ENCODE data around the gene RHBDF2.

The RHBDF2 gene

GRCh38 chr17:76475302-76475701, 25.9 kb downstream of the RHBDF2 start:
- Histone ChIP-seq H3K9ac (ENCODE audit: low read length in 2 of 2) (no peak overlapping the region), H3K4me3 (ENCODE audit: low read length in 2 of 2) (no peak overlapping the region), H3K36me3 (ENCODE audit: control insufficient read depth in 2 of 2, insufficient read depth in 2 of 2, low read length in 2 of 2) (peaks cover 0 to 3% of the 10 kb centered on the region in 2 donors), H3K27ac (ENCODE audit: low read length) (no peak overlapping the region), H3K4me1 (ENCODE audit: control insufficient read depth, insufficient read depth, low read length) (no peaks in the 10 kb centered on the region), H3K27me3 (ENCODE audit: control insufficient read depth in 1 of 2, insufficient read depth in 2 of 2, low read length in 2 of 2) (no peaks in the 10 kb centered on the region), H3K9me3 (ENCODE audit: control insufficient read depth in 2 of 2, low read length in 2 of 2) (no peaks in the 10 kb centered on the region)

DNA sequence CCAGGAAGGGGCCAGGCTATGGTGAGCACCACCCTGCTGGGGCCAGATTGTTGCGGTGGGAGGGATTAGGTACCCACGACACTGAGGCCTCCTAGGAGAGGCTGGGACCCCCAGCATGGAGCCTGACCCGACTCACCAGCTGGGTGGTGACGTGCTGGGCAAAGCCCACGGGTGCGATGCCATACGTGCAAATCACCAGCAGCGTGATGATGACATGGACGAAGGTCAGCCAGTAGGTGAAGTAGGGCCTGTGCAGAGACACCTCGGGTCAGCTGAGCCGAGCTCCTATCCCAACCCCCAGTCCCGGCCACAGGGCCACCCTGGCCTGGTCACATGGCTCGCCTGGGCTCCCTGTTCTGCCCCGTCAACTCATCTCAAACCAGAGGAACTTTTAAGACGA, 26.3 kb downstream of the RHBDF2 start:
- no peak overlapping the region for H3K27ac ChIP-seq (ENCODE audit: low read length)
- peaks cover 0 to 3% of the 10 kb centered on the region in 2 donors for H3K36me3 ChIP-seq (ENCODE audit: control insufficient read depth in 2 of 2, insufficient read depth in 2 of 2, low read length in 2 of 2)
- no peaks in the 10 kb centered on the region for H3K4me1 ChIP-seq (ENCODE audit: control insufficient read depth, insufficient read depth, low read length)
- H3K9me3 ChIP-seq (ENCODE audit: control insufficient read depth in 2 of 2, low read length in 2 of 2): no peaks in the 10 kb centered on the region
- no peaks in the 10 kb centered on the region for H3K27me3 ChIP-seq (ENCODE audit: control insufficient read depth in 1 of 2, insufficient read depth in 2 of 2, low read length in 2 of 2)
- no peak overlapping the region for H3K9ac ChIP-seq (ENCODE audit: low read length in 2 of 2)
- no peak overlapping the region for H3K4me3 ChIP-seq (ENCODE audit: low read length in 2 of 2)

- H3K9ac ChIP-seq (ENCODE audit: low read length in 2 of 2): no peak overlapping the region
- H3K9me3 ChIP-seq (ENCODE audit: control insufficient read depth in 2 of 2, low read length in 2 of 2): no peaks in the 10 kb centered on the region
- no peak overlapping the region for H3K4me3 ChIP-seq (ENCODE audit: low read length in 2 of 2)
- H3K36me3 ChIP-seq (ENCODE audit: control insufficient read depth in 2 of 2, insufficient read depth in 2 of 2, low read length in 2 of 2): peaks cover 0 to 3% of the 10 kb centered on the region in 2 donors
- H3K4me1 ChIP-seq (ENCODE audit: control insufficient read depth, insufficient read depth, low read length): no peaks in the 10 kb centered on the region
- no peaks in the 10 kb centered on the region for H3K27me3 ChIP-seq (ENCODE audit: control insufficient read depth in 1 of 2, insufficient read depth in 2 of 2, low read length in 2 of 2)
- H3K27ac ChIP-seq (ENCODE audit: low read length): no peak overlapping the region
Observed at GRCh38 chr17:76474238-76474637, 27.0 kb downstream of the RHBDF2 start.

GRCh38 chr17:76473541-76473985, 27.7 kb downstream of the RHBDF2 start:
- Histone ChIP-seq H3K36me3 (ENCODE audit: control insufficient read depth in 2 of 2, insufficient read depth in 2 of 2, low read length in 2 of 2) (peaks cover 0 to 3% of the 10 kb centered on the region in 2 donors), H3K4me3 (ENCODE audit: low read length in 2 of 2) (no peak overlapping the region), H3K9me3 (ENCODE audit: control insufficient read depth in 2 of 2, low read length in 2 of 2) (no peaks in the 10 kb centered on the region), H3K27ac (ENCODE audit: low read length) (no peak overlapping the region), H3K9ac (ENCODE audit: low read length in 2 of 2) (no peak overlapping the region), H3K4me1 (ENCODE audit: control insufficient read depth, insufficient read depth, low read length) (no peaks in the 10 kb centered on the region), H3K27me3 (ENCODE audit: control insufficient read depth in 1 of 2, insufficient read depth in 2 of 2, low read length in 2 of 2) (no peaks in the 10 kb centered on the region)

DNA sequence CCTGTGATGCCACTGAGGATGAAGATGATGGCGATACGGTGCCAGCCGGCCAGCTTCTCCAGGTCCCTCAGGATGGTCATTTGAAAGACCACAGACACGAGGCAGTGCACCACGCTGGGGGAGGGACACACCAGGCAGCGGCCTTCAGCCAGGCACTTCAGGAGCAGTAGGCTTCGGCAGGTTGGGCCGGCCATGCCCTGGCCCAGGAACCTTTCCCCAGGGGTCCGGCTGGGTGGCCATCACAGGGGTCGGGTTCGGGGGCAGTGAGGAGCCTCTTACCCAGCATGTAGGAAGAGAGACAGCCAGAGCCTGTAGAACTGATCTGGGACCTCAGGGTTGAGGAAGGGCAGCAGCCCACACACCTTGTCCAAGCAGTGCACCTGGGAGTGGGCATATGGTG, 28.5 kb downstream of the RHBDF2 start:
- Histone ChIP-seq H3K27ac (ENCODE audit: low read length) (no peak overlapping the region), H3K4me3 (ENCODE audit: low read length in 2 of 2) (no peak overlapping the region), H3K27me3 (ENCODE audit: control insufficient read depth in 1 of 2, insufficient read depth in 2 of 2, low read length in 2 of 2) (no peaks in the 10 kb centered on the region), H3K36me3 (ENCODE audit: control insufficient read depth in 2 of 2, insufficient read depth in 2 of 2, low read length in 2 of 2) (peaks cover 0 to 3% of the 10 kb centered on the region in 2 donors), H3K9me3 (ENCODE audit: control insufficient read depth in 2 of 2, low read length in 2 of 2) (no peaks in the 10 kb centered on the region), H3K9ac (ENCODE audit: low read length in 2 of 2) (no peak overlapping the region), H3K4me1 (ENCODE audit: control insufficient read depth, insufficient read depth, low read length) (no peaks in the 10 kb centered on the region)

- Histone ChIP-seq H3K27me3 (ENCODE audit: control insufficient read depth in 1 of 2, insufficient read depth in 2 of 2, low read length in 2 of 2) (no peaks in the 10 kb centered on the region), H3K36me3 (ENCODE audit: control insufficient read depth in 2 of 2, insufficient read depth in 2 of 2, low read length in 2 of 2) (peaks cover 0 to 3% of the 10 kb centered on the region in 2 donors), H3K9me3 (ENCODE audit: control insufficient read depth in 2 of 2, low read length in 2 of 2) (no peaks in the 10 kb centered on the region), H3K27ac (ENCODE audit: low read length) (no peak overlapping the region), H3K4me1 (ENCODE audit: control insufficient read depth, insufficient read depth, low read length) (no peaks in the 10 kb centered on the region), H3K4me3 (ENCODE audit: low read length in 2 of 2) (no peak overlapping the region), H3K9ac (ENCODE audit: low read length in 2 of 2) (no peak overlapping the region)
Observed at GRCh38 chr17:76472258-76472645, 29.0 kb downstream of the RHBDF2 start.

- Histone ChIP-seq H3K4me3 (ENCODE audit: low read length in 2 of 2) (no peak overlapping the region), H3K36me3 (ENCODE audit: control insufficient read depth in 2 of 2, insufficient read depth in 2 of 2, low read length in 2 of 2) (peaks cover 0 to 3% of the 10 kb centered on the region in 2 donors), H3K27me3 (ENCODE audit: control insufficient read depth in 1 of 2, insufficient read depth in 2 of 2, low read length in 2 of 2) (no peaks in the 10 kb centered on the region), H3K27ac (ENCODE audit: low read length) (no peak overlapping the region), H3K4me1 (ENCODE audit: control insufficient read depth, insufficient read depth, low read length) (no peaks in the 10 kb centered on the region), H3K9me3 (ENCODE audit: control insufficient read depth in 2 of 2, low read length in 2 of 2) (no peaks in the 10 kb centered on the region), H3K9ac (ENCODE audit: low read length in 2 of 2) (no peak overlapping the region)
Observed at GRCh38 chr17:76471498-76472257, 29.5 kb downstream of the RHBDF2 start.

DNA sequence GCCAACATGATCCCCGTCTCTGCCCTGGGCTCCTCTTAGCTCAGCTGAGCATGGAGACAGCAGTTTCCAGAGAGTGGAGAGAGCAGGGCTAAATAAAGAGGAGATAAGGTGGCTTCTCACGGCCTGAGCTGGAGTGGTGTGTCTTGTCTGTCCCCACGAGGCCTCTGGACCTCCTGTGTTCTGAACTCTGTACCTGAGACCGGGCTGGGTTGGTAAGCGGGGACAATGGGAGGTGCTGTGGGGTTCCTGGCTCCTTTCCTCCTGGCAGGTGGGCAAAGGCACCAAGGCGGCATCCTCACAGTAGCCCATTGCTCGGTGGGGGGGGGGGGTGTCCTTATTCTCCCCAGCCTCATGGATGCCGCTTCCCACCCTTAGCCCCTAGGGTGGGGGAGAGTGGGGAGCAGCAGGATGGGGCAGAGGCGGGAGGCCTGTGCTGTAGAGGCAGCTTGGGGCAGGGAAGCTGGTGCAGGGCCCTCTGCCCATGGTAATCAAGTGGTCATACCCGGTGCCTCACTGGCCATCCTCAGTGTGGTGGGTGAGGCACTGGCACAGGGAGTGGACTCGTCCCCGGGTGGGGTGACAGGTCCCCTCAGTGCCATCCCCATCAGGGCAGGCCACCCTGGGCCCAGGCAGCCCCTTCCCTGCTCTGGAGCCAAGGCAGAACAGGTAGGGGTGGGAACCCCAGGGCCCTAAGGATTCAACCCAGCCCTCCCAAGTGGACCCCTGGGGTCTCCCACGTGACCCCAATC, 31.1 kb downstream of the RHBDF2 start:
- no peak overlapping the region for H3K27ac ChIP-seq (ENCODE audit: low read length)
- H3K27me3 ChIP-seq (ENCODE audit: control insufficient read depth in 1 of 2, insufficient read depth in 2 of 2, low read length in 2 of 2): no peaks in the 10 kb centered on the region
- H3K9ac ChIP-seq (ENCODE audit: low read length in 2 of 2): no peak overlapping the region
- no peak overlapping the region for H3K4me3 ChIP-seq (ENCODE audit: low read length in 2 of 2)
- H3K9me3 ChIP-seq (ENCODE audit: control insufficient read depth in 2 of 2, low read length in 2 of 2): no peaks in the 10 kb centered on the region
- H3K4me1 ChIP-seq (ENCODE audit: control insufficient read depth, insufficient read depth, low read length): no peaks in the 10 kb centered on the region
- H3K36me3 ChIP-seq (ENCODE audit: control insufficient read depth in 2 of 2, insufficient read depth in 2 of 2, low read length in 2 of 2): peaks cover 0 to 3% of the 10 kb centered on the region in 2 donors

- Histone ChIP-seq H3K4me1 (ENCODE audit: control insufficient read depth, insufficient read depth, low read length) (no peaks in the 10 kb centered on the region), H3K36me3 (ENCODE audit: control insufficient read depth in 2 of 2, insufficient read depth in 2 of 2, low read length in 2 of 2) (peaks cover 0 to 3% of the 10 kb centered on the region in 2 donors), H3K9ac (ENCODE audit: low read length in 2 of 2) (no peak overlapping the region)
Observed at GRCh38 chr17:76469076-76469990, 31.9 kb downstream of the RHBDF2 start.

DNA sequence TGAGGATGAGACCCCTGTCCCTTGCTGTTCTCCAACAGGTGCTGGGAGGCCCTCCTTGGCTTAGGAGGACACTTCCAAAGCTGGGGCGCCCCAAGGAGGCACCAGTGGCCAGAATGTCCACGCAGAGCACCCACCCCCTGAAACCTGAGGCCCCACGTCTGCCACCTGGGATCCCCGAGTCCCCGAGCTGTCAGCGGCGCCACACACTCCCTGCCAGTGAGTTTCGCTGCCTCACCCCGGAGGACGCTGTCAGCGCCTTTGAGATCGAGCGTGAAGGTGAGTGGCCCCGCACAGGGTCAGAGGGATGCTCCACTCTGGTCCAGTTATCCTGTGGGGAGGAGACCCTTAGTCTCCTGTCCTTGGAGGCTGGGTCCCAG, 32.6 kb downstream of the RHBDF2 start:
- peaks cover 0 to 3% of the 10 kb centered on the region in 2 donors for H3K36me3 ChIP-seq (ENCODE audit: control insufficient read depth in 2 of 2, insufficient read depth in 2 of 2, low read length in 2 of 2)
- no peaks in the 10 kb centered on the region for H3K4me1 ChIP-seq (ENCODE audit: control insufficient read depth, insufficient read depth, low read length)
- no peak overlapping the region for H3K9ac ChIP-seq (ENCODE audit: low read length in 2 of 2)
- H3K27ac ChIP-seq (ENCODE audit: low read length): no peak overlapping the region
- no peak overlapping the region for H3K4me3 ChIP-seq (ENCODE audit: low read length in 2 of 2)
- H3K9me3 ChIP-seq (ENCODE audit: control insufficient read depth in 2 of 2, low read length in 2 of 2): no peaks in the 10 kb centered on the region
- H3K27me3 ChIP-seq (ENCODE audit: control insufficient read depth in 1 of 2, insufficient read depth in 2 of 2, low read length in 2 of 2): no peaks in the 10 kb centered on the region

More at GRCh38 chr17:76469076-76469990, 31.9 kb downstream of the RHBDF2 start:
- Histone ChIP-seq H3K27ac (ENCODE audit: low read length) (no peak overlapping the region), H3K4me3 (ENCODE audit: low read length in 2 of 2) (no peak overlapping the region), H3K9me3 (ENCODE audit: control insufficient read depth in 2 of 2, low read length in 2 of 2) (no peaks in the 10 kb centered on the region), H3K27me3 (ENCODE audit: control insufficient read depth in 1 of 2, insufficient read depth in 2 of 2, low read length in 2 of 2) (no peaks in the 10 kb centered on the region)
